Cardiac fibroblast (primary cell): Measurements from ENCODE around the gene R3HDM2.

Experiments
- DNase-seq, 2 donors: peaks; one replicate each; pipeline versions ENCODE4 v3.0.0 to v3.0.0-alpha.2; 2010; ENCODE audit warnings: low read depth in 2 of 2
- H3K4me3 ChIP-seq, 2 donors: replicated peaks in 1 of 2; 1 replicate in 1 of 2; 2 replicates in 1 of 2; pipeline ENCODE4 v1.5.1; 2011; ENCODE audit warnings: low read depth in 2 of 2, low read length in 2 of 2, mild to moderate bottlenecking in 2 of 2, moderate library complexity in 1 of 2
- CTCF ChIP-seq: IDR thresholded peaks from one replicate; pipeline ENCODE4 v1.5.1; 2011; ENCODE audit warnings: low read depth, mild to moderate bottlenecking, low read length, inconsistent platforms

The R3HDM2 gene

GRCh38 chr12:57207731-57208630, 222.9 kb downstream of the R3HDM2 start:
- TF ChIP-seq CTCF, result no peak
- DNase-seq, result no peak
- no peak overlapping the region for H3K4me3 ChIP-seq

- DNase-seq, result no peak
- H3K4me3 ChIP-seq, result no peak overlapping the region
- TF ChIP-seq CTCF, result no peak
Observed at GRCh38 chr12:57205931-57206330, 224.9 kb downstream of the R3HDM2 start.

- no peak overlapping the region for H3K4me3 ChIP-seq
- no peak for TF ChIP-seq CTCF
- no peak for DNase-seq
Observed at GRCh38 chr12:57205186-57205585, 225.7 kb downstream of the R3HDM2 start.

- DNase-seq, result no peak
- H3K4me3 ChIP-seq, result no peak overlapping the region
- no peak for TF ChIP-seq CTCF
Observed at GRCh38 chr12:57204454-57204853, 226.4 kb downstream of the R3HDM2 start.

GRCh38 chr12:57203791-57204190, 227.1 kb downstream of the R3HDM2 start:
- TF ChIP-seq CTCF, result no peak
- no peak overlapping the region for H3K4me3 ChIP-seq
- no peak for DNase-seq
